Activated naive CD4-positive, alpha-beta T cell treated with anti-CD3 and anti-CD28 coated beads, Interleukin-2, amount 50 U/mL, for 24 hours (primary cell): ENCODE results near the gene CUZD1.

ENCODE experiments used
- H3K27ac Mint-ChIP-seq: one replicate; pipeline ENCODE4 v1.8.0; 2021; ENCODE audit warnings: mild to moderate bottlenecking, mixed read lengths
- H3K27me3 Mint-ChIP-seq: one replicate; pipeline ENCODE4 v1.8.0; 2021; ENCODE audit warnings: mixed read lengths
- H3K36me3 Mint-ChIP-seq: one replicate; pipeline ENCODE4 v1.8.0; 2021; ENCODE audit warnings: mixed read lengths
- H3K4me1 Mint-ChIP-seq: one replicate; pipeline ENCODE4 v1.8.0; 2021; ENCODE audit warnings: mixed read lengths
- H3K4me3 Mint-ChIP-seq: one replicate; pipeline ENCODE4 v1.8.0; 2021; ENCODE audit warnings: mild to moderate bottlenecking, mixed read lengths
- H3K9me3 Mint-ChIP-seq: one replicate; pipeline ENCODE4 v1.8.0; 2021; ENCODE audit warnings: mixed read lengths

CUZD1 gene

GRCh38 chr10:122796796-122797195 lies 48.9 kb downstream of the CUZD1 start:
- H3K9me3 Mint-ChIP-seq = peaks cover 1% of the 10 kb centered on the region
- H3K27ac Mint-ChIP-seq = no peak overlapping the region
- no peak overlapping the region for H3K4me3 Mint-ChIP-seq
- no peaks in the 10 kb centered on the region for H3K36me3 Mint-ChIP-seq
- peaks cover 10% of the 10 kb centered on the region for H3K27me3 Mint-ChIP-seq
- H3K4me1 Mint-ChIP-seq = no peaks in the 10 kb centered on the region

GRCh38 chr10:122795924-122796323 lies 49.7 kb downstream of the CUZD1 start:
- Mint-ChIP-seq H3K36me3 (no peaks in the 10 kb centered on the region), H3K4me3 (no peak overlapping the region), H3K9me3 (no peaks in the 10 kb centered on the region), H3K4me1 (no peaks in the 10 kb centered on the region), H3K27ac (no peak overlapping the region), H3K27me3 (peaks cover 8% of the 10 kb centered on the region)

GRCh38 chr10:122786269-122786668 lies 59.4 kb downstream of the CUZD1 start:
- Mint-ChIP-seq H3K36me3 (no peaks in the 10 kb centered on the region), H3K4me3 (no peak overlapping the region), H3K4me1 (no peaks in the 10 kb centered on the region), H3K9me3 (peaks cover 6% of the 10 kb centered on the region), H3K27me3 (peaks cover 8% of the 10 kb centered on the region), H3K27ac (no peak overlapping the region)

GRCh38 chr10:122782911-122783310 lies 62.7 kb downstream of the CUZD1 start:
- H3K27me3 Mint-ChIP-seq = peaks cover 7% of the 10 kb centered on the region
- no peak overlapping the region for H3K27ac Mint-ChIP-seq
- H3K4me3 Mint-ChIP-seq = no peak overlapping the region
- H3K4me1 Mint-ChIP-seq = no peaks in the 10 kb centered on the region
- H3K36me3 Mint-ChIP-seq = no peaks in the 10 kb centered on the region
- peaks cover 6% of the 10 kb centered on the region for H3K9me3 Mint-ChIP-seq
